ENCODE measurements around the gene CACNA1E.

Gene CACNA1E

GRCh38 chr1:181559142-181559541 lies 75.8 kb downstream of the CACNA1E start:
- H3K4me1 ChIP-seq (ENCODE audit: control insufficient read depth, insufficient read depth, low read length): no peaks in the 10 kb centered on the region
- no peak overlapping the region for H3K9ac ChIP-seq (ENCODE audit: low read length)
- H3K27me3 ChIP-seq (ENCODE audit: control insufficient read depth, insufficient read depth, low read length): no peaks in the 10 kb centered on the region
- no peak overlapping the region for H3K4me3 ChIP-seq (ENCODE audit: low read length)
- no peak overlapping the region for H3K27ac ChIP-seq (ENCODE audit: low read depth, low read length)
- H3K36me3 ChIP-seq (ENCODE audit: control insufficient read depth, insufficient read depth, low read length): no peaks in the 10 kb centered on the region

- no peaks in the 10 kb centered on the region for H3K36me3 ChIP-seq (ENCODE audit: control insufficient read depth, insufficient read depth, low read length)
- no peak overlapping the region for H3K9ac ChIP-seq (ENCODE audit: low read length)
Observed at GRCh38 chr1:181562395-181562794, 79.1 kb downstream of the CACNA1E start.

GRCh38 chr1:181568736-181569135 lies 85.4 kb downstream of the CACNA1E start:
- Histone ChIP-seq H3K4me1 (ENCODE audit: control insufficient read depth, insufficient read depth, low read length) (no peaks in the 10 kb centered on the region), H3K9ac (ENCODE audit: low read length) (no peak overlapping the region), H3K36me3 (ENCODE audit: control insufficient read depth, insufficient read depth, low read length) (no peaks in the 10 kb centered on the region), H3K4me3 (ENCODE audit: low read length) (no peak overlapping the region), H3K27me3 (ENCODE audit: control insufficient read depth, insufficient read depth, low read length) (peaks cover 2% of the 10 kb centered on the region), H3K27ac (ENCODE audit: low read depth, low read length) (no peak overlapping the region)

More at GRCh38 chr1:181562395-181562794, 79.1 kb downstream of the CACNA1E start:
- Histone ChIP-seq H3K4me3 (ENCODE audit: low read length) (no peak overlapping the region), H3K4me1 (ENCODE audit: control insufficient read depth, insufficient read depth, low read length) (no peaks in the 10 kb centered on the region), H3K27ac (ENCODE audit: low read depth, low read length) (no peak overlapping the region), H3K27me3 (ENCODE audit: control insufficient read depth, insufficient read depth, low read length) (no peaks in the 10 kb centered on the region)

GRCh38 chr1:181577475-181577874 lies 94.2 kb downstream of the CACNA1E start:
- H3K27me3 ChIP-seq (ENCODE audit: control insufficient read depth, insufficient read depth, low read length): no peaks in the 10 kb centered on the region
- H3K36me3 ChIP-seq (ENCODE audit: control insufficient read depth, insufficient read depth, low read length): no peaks in the 10 kb centered on the region
- H3K27ac ChIP-seq (ENCODE audit: low read depth, low read length): no peak overlapping the region
- no peak overlapping the region for H3K4me3 ChIP-seq (ENCODE audit: low read length)
- H3K9ac ChIP-seq (ENCODE audit: low read length): no peak overlapping the region
- no peaks in the 10 kb centered on the region for H3K4me1 ChIP-seq (ENCODE audit: control insufficient read depth, insufficient read depth, low read length)

GRCh38 chr1:181583598-181583997 lies 100.3 kb downstream of the CACNA1E start:
- Histone ChIP-seq H3K4me3 (ENCODE audit: low read length) (no peak overlapping the region), H3K36me3 (ENCODE audit: control insufficient read depth, insufficient read depth, low read length) (no peaks in the 10 kb centered on the region), H3K9ac (ENCODE audit: low read length) (no peak overlapping the region)

GRCh38 chr1:181587870-181588438 lies 104.6 kb downstream of the CACNA1E start:
- Histone ChIP-seq H3K27me3 (ENCODE audit: control insufficient read depth, insufficient read depth, low read length) (peaks cover 3% of the 10 kb centered on the region), H3K4me3 (ENCODE audit: low read length) (no peak overlapping the region), H3K36me3 (ENCODE audit: control insufficient read depth, insufficient read depth, low read length) (no peaks in the 10 kb centered on the region), H3K4me1 (ENCODE audit: control insufficient read depth, insufficient read depth, low read length) (no peaks in the 10 kb centered on the region), H3K27ac (ENCODE audit: low read depth, low read length) (no peak overlapping the region), H3K9ac (ENCODE audit: low read length) (no peak overlapping the region)

More at GRCh38 chr1:181583598-181583997, 100.3 kb downstream of the CACNA1E start:
- no peaks in the 10 kb centered on the region for H3K27me3 ChIP-seq (ENCODE audit: control insufficient read depth, insufficient read depth, low read length)
- no peak overlapping the region for H3K27ac ChIP-seq (ENCODE audit: low read depth, low read length)
- no peaks in the 10 kb centered on the region for H3K4me1 ChIP-seq (ENCODE audit: control insufficient read depth, insufficient read depth, low read length)

- H3K4me1 ChIP-seq (ENCODE audit: control insufficient read depth, insufficient read depth, low read length): no peaks in the 10 kb centered on the region
- H3K36me3 ChIP-seq (ENCODE audit: control insufficient read depth, insufficient read depth, low read length): no peaks in the 10 kb centered on the region
- peaks cover 3% of the 10 kb centered on the region for H3K27me3 ChIP-seq (ENCODE audit: control insufficient read depth, insufficient read depth, low read length)
- H3K9ac ChIP-seq (ENCODE audit: low read length): no peak overlapping the region
- no peak overlapping the region for H3K4me3 ChIP-seq (ENCODE audit: low read length)
- H3K27ac ChIP-seq (ENCODE audit: low read depth, low read length): no peak overlapping the region
Observed at GRCh38 chr1:181588631-181589030, 105.3 kb downstream of the CACNA1E start.

GRCh38 chr1:181592255-181592859 lies 109.0 kb downstream of the CACNA1E start:
- Histone ChIP-seq H3K9ac (ENCODE audit: low read length) (no peak overlapping the region), H3K36me3 (ENCODE audit: control insufficient read depth, insufficient read depth, low read length) (no peaks in the 10 kb centered on the region), H3K4me3 (ENCODE audit: low read length) (no peak overlapping the region), H3K27me3 (ENCODE audit: control insufficient read depth, insufficient read depth, low read length) (peaks cover 3% of the 10 kb centered on the region), H3K4me1 (ENCODE audit: control insufficient read depth, insufficient read depth, low read length) (no peaks in the 10 kb centered on the region), H3K27ac (ENCODE audit: low read depth, low read length) (no peak overlapping the region)

GRCh38 chr1:181593042-181593441 lies 109.7 kb downstream of the CACNA1E start:
- Histone ChIP-seq H3K36me3 (ENCODE audit: control insufficient read depth, insufficient read depth, low read length) (no peaks in the 10 kb centered on the region), H3K27me3 (ENCODE audit: control insufficient read depth, insufficient read depth, low read length) (peaks cover 3% of the 10 kb centered on the region), H3K4me3 (ENCODE audit: low read length) (no peak overlapping the region), H3K4me1 (ENCODE audit: control insufficient read depth, insufficient read depth, low read length) (no peaks in the 10 kb centered on the region), H3K9ac (ENCODE audit: low read length) (no peak overlapping the region), H3K27ac (ENCODE audit: low read depth, low read length) (no peak overlapping the region)

GRCh38 chr1:181594553-181594952 lies 111.2 kb downstream of the CACNA1E start:
- Histone ChIP-seq H3K4me3 (ENCODE audit: low read length) (no peak overlapping the region), H3K9ac (ENCODE audit: low read length) (no peak overlapping the region), H3K4me1 (ENCODE audit: control insufficient read depth, insufficient read depth, low read length) (no peaks in the 10 kb centered on the region), H3K36me3 (ENCODE audit: control insufficient read depth, insufficient read depth, low read length) (no peaks in the 10 kb centered on the region), H3K27ac (ENCODE audit: low read depth, low read length) (no peak overlapping the region), H3K27me3 (ENCODE audit: control insufficient read depth, insufficient read depth, low read length) (peaks cover 3% of the 10 kb centered on the region)

- H3K9ac ChIP-seq (ENCODE audit: low read length): no peak overlapping the region
- H3K27ac ChIP-seq (ENCODE audit: low read depth, low read length): no peak overlapping the region
- H3K36me3 ChIP-seq (ENCODE audit: control insufficient read depth, insufficient read depth, low read length): no peaks in the 10 kb centered on the region
- peaks cover 3% of the 10 kb centered on the region for H3K27me3 ChIP-seq (ENCODE audit: control insufficient read depth, insufficient read depth, low read length)
- H3K4me3 ChIP-seq (ENCODE audit: low read length): no peak overlapping the region
- H3K4me1 ChIP-seq (ENCODE audit: control insufficient read depth, insufficient read depth, low read length): no peaks in the 10 kb centered on the region
Observed at GRCh38 chr1:181595234-181595633, 111.9 kb downstream of the CACNA1E start.

- Histone ChIP-seq H3K4me3 (ENCODE audit: low read length) (no peak overlapping the region), H3K36me3 (ENCODE audit: control insufficient read depth, insufficient read depth, low read length) (no peaks in the 10 kb centered on the region), H3K27ac (ENCODE audit: low read depth, low read length) (no peak overlapping the region), H3K27me3 (ENCODE audit: control insufficient read depth, insufficient read depth, low read length) (no peaks in the 10 kb centered on the region), H3K4me1 (ENCODE audit: control insufficient read depth, insufficient read depth, low read length) (no peaks in the 10 kb centered on the region), H3K9ac (ENCODE audit: low read length) (no peak overlapping the region)
Observed at GRCh38 chr1:181601186-181601950, 118.1 kb downstream of the CACNA1E start.
